Liver (tissue), 9 donors: ENCODE data around the gene EIF3L. TPM values are rescaled to one million over a fixed set of nuclear protein-coding genes. Genes with fewer than 3 reads are reported as not detected.

ENCODE experiments used
- DNase-seq: peaks from one replicate; pipeline ENCODE4 v3.0.0-alpha.2; 2017; ENCODE audit warnings: low spot score
- H3K27ac ChIP-seq, 2 donors: one replicate each; pipeline ENCODE4 v1.7.0; 2013; ENCODE audit warnings: inconsistent platforms in 2 of 2, low read length in 2 of 2, control low read depth in 1 of 2, low read depth in 1 of 2, mild to moderate bottlenecking in 1 of 2
- H3K27me3 ChIP-seq, 4 donors: one replicate each; pipeline versions ENCODE4 v1.6.1 to v1.7.0; 2013; ENCODE audit warnings: low read length in 3 of 4, inconsistent platforms in 1 of 4, mild to moderate bottlenecking in 1 of 4, moderate library complexity in 1 of 4; ENCODE audit not compliant: control insufficient read depth in 4 of 4, insufficient read depth in 4 of 4
- H3K36me3 ChIP-seq, 4 donors: one replicate each; pipeline versions ENCODE4 v1.6.1 to v1.7.0; 2013; ENCODE audit warnings: low read length in 3 of 4, mild to moderate bottlenecking in 3 of 4, low read depth in 1 of 4, moderate library complexity in 1 of 4; ENCODE audit not compliant: control insufficient read depth in 4 of 4, insufficient read depth in 3 of 4
- H3K4me1 ChIP-seq, 4 donors: one replicate each; pipeline versions ENCODE4 v1.6.1 to v1.7.0; 2013; ENCODE audit warnings: low read length in 3 of 4, mild to moderate bottlenecking in 3 of 4, moderate library complexity in 1 of 4; ENCODE audit not compliant: control insufficient read depth in 4 of 4, insufficient read depth in 4 of 4
- H3K4me3 ChIP-seq, 3 donors: one replicate each; pipeline versions ENCODE4 v1.6.1 to v1.7.0; 2013; ENCODE audit warnings: low read length in 3 of 3, control low read depth in 1 of 3, low read depth in 1 of 3, mild to moderate bottlenecking in 1 of 3
- H3K9ac ChIP-seq, 2 donors: one replicate each; pipeline ENCODE4 v1.7.0; 2013; ENCODE audit warnings: low read length in 2 of 2, mild to moderate bottlenecking in 2 of 2, moderate library complexity in 2 of 2, control low read depth in 1 of 2, low read depth in 1 of 2
- H3K9me3 ChIP-seq, 4 donors: one replicate each; pipeline versions ENCODE4 v1.6.1 to v1.7.0; 2013; ENCODE audit warnings: low read length in 3 of 4; ENCODE audit not compliant: control insufficient read depth in 4 of 4
- ATF3 ChIP-seq: IDR thresholded peaks from 2 replicates; pipeline ENCODE4 v1.6.1; 2016; ENCODE audit warnings: antibody characterized with exemption
- CTCF ChIP-seq: fragments of 150-350 bp; IDR thresholded peaks from 2 replicates; pipeline ENCODE4 v1.5.1; 2017; ENCODE audit warnings: improper control_type of control experiment, low read depth, low read length; ENCODE audit not compliant: missing input control
- EGR1 ChIP-seq, 2 donors: IDR thresholded peaks; 2 replicates each; pipeline ENCODE4 v1.6.1; 2016 to 2018; ENCODE audit warnings: antibody characterized with exemption in 2 of 2, low read depth in 2 of 2
- FOXA1 ChIP-seq: IDR thresholded peaks from 2 replicates; pipeline ENCODE4 v1.6.1; 2016; ENCODE audit warnings: antibody characterized with exemption
- FOXA2 ChIP-seq: IDR thresholded peaks from 2 replicates; pipeline ENCODE4 v1.6.1; 2016; ENCODE audit warnings: antibody characterized with exemption
- GABPA ChIP-seq, 2 donors: IDR thresholded peaks in 1 of 2; conservative IDR thresholded peaks in 1 of 2; 2 replicates each; pipeline ENCODE4 v1.6.1; 2016; ENCODE audit warnings: antibody characterized with exemption in 2 of 2, mild to moderate bottlenecking in 1 of 2, moderate library complexity in 1 of 2
- HNF4A ChIP-seq, 2 donors: conservative IDR thresholded peaks; 2 replicates each; pipeline ENCODE4 v1.6.1; 2016; ENCODE audit warnings: antibody characterized with exemption in 2 of 2, mild to moderate bottlenecking in 2 of 2
- HNF4G ChIP-seq: IDR thresholded peaks from 2 replicates; pipeline ENCODE4 v1.6.1; 2016; ENCODE audit warnings: antibody characterized with exemption
- JUND ChIP-seq, 2 donors: IDR thresholded peaks; 2 replicates each; pipeline ENCODE4 v1.6.1; 2016; ENCODE audit warnings: antibody characterized with exemption in 2 of 2
- MAX ChIP-seq: IDR thresholded peaks from 2 replicates; pipeline ENCODE4 v1.6.1; 2016; ENCODE audit warnings: antibody characterized with exemption
- NR2F2 ChIP-seq: IDR thresholded peaks from 2 replicates; pipeline ENCODE4 v1.6.1; 2016; ENCODE audit warnings: antibody characterized with exemption
- RAD21 ChIP-seq, 2 donors: IDR thresholded peaks; 2 replicates each; pipeline ENCODE4 v1.6.1; 2016; ENCODE audit warnings: antibody characterized with exemption in 2 of 2, mild to moderate bottlenecking in 2 of 2
- REST ChIP-seq: IDR thresholded peaks from 2 replicates; pipeline ENCODE4 v1.6.1; 2016; ENCODE audit warnings: antibody characterized with exemption, mild to moderate bottlenecking
- RXRA ChIP-seq, 2 donors: IDR thresholded peaks; 2 replicates each; pipeline ENCODE4 v1.6.1; 2017 to 2018; ENCODE audit warnings: antibody characterized with exemption in 2 of 2, mild to moderate bottlenecking in 1 of 2
- SP1 ChIP-seq: IDR thresholded peaks from 2 replicates; pipeline ENCODE4 v1.6.1; 2018; ENCODE audit warnings: antibody characterized with exemption, mild to moderate bottlenecking
- TAF1 ChIP-seq: conservative IDR thresholded peaks from 2 replicates; pipeline ENCODE4 v1.6.1; 2016; ENCODE audit warnings: antibody characterized with exemption, mild to moderate bottlenecking
- YY1 ChIP-seq: IDR thresholded peaks from 2 replicates; pipeline ENCODE4 v1.6.1; 2016; ENCODE audit warnings: antibody characterized with exemption, mild to moderate bottlenecking
- ZBTB33 ChIP-seq: IDR thresholded peaks from 2 replicates; pipeline ENCODE4 v1.6.1; 2016; ENCODE audit warnings: antibody characterized with exemption
- WGBS: extraction: QIAGEN DNeasy Blood & Tissue Kit; methylation state at CpG from one replicate; pipeline ENCODE4 v1.1.7; 2013; 5-methylcytosine and 5-hydroxymethylcytosine counted together
- polyA plus RNA-seq, 2 donors: library from polyadenylated mRNA; stranded (reverse) in 1 of 2; unstranded in 1 of 2; fragments of 200-250 nt in 1 of 2; fragments of >200 nt in 1 of 2; fragmentation: Nextera tagmentation in 1 of 2; extraction: Ambion mirVana in 1 of 2; gene quantifications; one replicate each; pipeline versions ENCODE4 v1.2.1 to v1.2.3, GENCODE V29; 2013 to 2015
- total RNA-seq, 2 donors: library from RNA; depleted of rRNA; stranded (reverse); fragments of >200 nt; gene quantifications; one replicate each; pipeline ENCODE4 v1.2.3, GENCODE V29; 2014
- donor health status: healthy.
- donor health status: healthy.
- donor health status: healthy.
- donor health status: healthy.
- donor health status: healthy.

EIF3L gene
- total and polyA plus RNA-seq, 4 donors = 103 to 217 (median 111) TPM

- H3K27me3 ChIP-seq = peaks cover 0 to 4% (median 0%) of the 10 kb centered on the region in 4 donors
- TF ChIP-seq GABPA (IDR thresholded peaks at IDR 0.05 in 1 of 2, conservative IDR thresholded peaks at IDR 0.05 in 1 of 2) (no peak), ZBTB33 (no peak), FOXA2 (no peak), EGR1 (IDR thresholded peaks at IDR 0.05; ENCODE audit: low read depth in 2 of 2) (no peak), HNF4G (no peak), ATF3 (no peak), MAX (no peak), NR2F2 (no peak), FOXA1 (no peak), JUND (IDR thresholded peaks at IDR 0.05) (no peak), SP1 (no peak), REST (no peak)
Measured at GRCh38 chr22:37822079-37822833, 27.0 kb upstream of the EIF3L start.

GRCh38 chr22:37823134-37823985 is 25.9 kb upstream of the EIF3L start, which contains the start of gene GALR3:
TSS of gene GALR3 (plus strand) at chr22:37823382. CDS start at chr22:37823407, 25 bp downstream.
- Histone ChIP-seq H3K36me3 (no peaks in the 10 kb centered on the region), H3K27ac (no peak within 1 kb of the TSS), H3K4me1 (peaks cover 14 to 44% (median 32%) of the 10 kb centered on the region in 4 donors), H3K4me3 (no peak within 1 kb of the TSS), H3K27me3 (peaks cover 0 to 4% (median 0%) of the 10 kb centered on the region in 4 donors), H3K9me3 (no peaks in the 10 kb centered on the region), H3K9ac (no peak within 1 kb of the TSS)
- WGBS = 58% methylated on average over 21 of the region's 21 CpGs
- no peak for DNase-seq
- no peak for TF ChIP-seq HNF4G
- TF ChIP-seq ZBTB33 = no peak
- no peak for TF ChIP-seq RXRA (IDR thresholded peaks at IDR 0.05)
- TF ChIP-seq TAF1 = no peak
- no peak for TF ChIP-seq MAX
- no peak for TF ChIP-seq SP1
- TF ChIP-seq RAD21 (IDR thresholded peaks at IDR 0.05) = no peak
- TF ChIP-seq GABPA (IDR thresholded peaks at IDR 0.05 in 1 of 2, conservative IDR thresholded peaks at IDR 0.05 in 1 of 2) = no peak
- TF ChIP-seq FOXA1 = no peak
- TF ChIP-seq JUND (IDR thresholded peaks at IDR 0.05) = no peak
- no peak for TF ChIP-seq EGR1 (IDR thresholded peaks at IDR 0.05; ENCODE audit: low read depth in 2 of 2)
- TF ChIP-seq HNF4A (conservative IDR thresholded peaks at IDR 0.05) = no peak
- TF ChIP-seq CTCF = no peak
- TF ChIP-seq NR2F2 = no peak
- TF ChIP-seq ATF3 = no peak
- no peak for TF ChIP-seq YY1

More at GRCh38 chr22:37822079-37822833, 27.0 kb upstream of the EIF3L start:
- H3K9me3 ChIP-seq = no peaks in the 10 kb centered on the region
- H3K36me3 ChIP-seq = no peaks in the 10 kb centered on the region
- WGBS = 51% methylated on average over 8 of the region's 8 CpGs
- no peak overlapping the region for H3K27ac ChIP-seq
- peaks cover 14 to 55% (median 41%) of the 10 kb centered on the region in 4 donors for H3K4me1 ChIP-seq
- no peak overlapping the region for H3K4me3 ChIP-seq
- no peak overlapping the region for H3K9ac ChIP-seq
- DNase-seq = no peak
